Retinal pigment epithelial cell (primary cell): Measurements from ENCODE around the gene MAGED4.

Source experiments
- DNase-seq: peaks from one replicate; pipeline ENCODE4 v3.0.0-alpha.2; 2010; ENCODE audit warnings: low read depth
- H3K4me3 ChIP-seq: 2 replicates; pipeline ENCODE4 v1.5.1; 2011; ENCODE audit warnings: mild to moderate bottlenecking, low read length, control low read depth, moderate library complexity
- TF ChIP-seq, protein P1 (sequence below): conservative IDR thresholded peaks from 2 replicates; pipeline ENCODE4 v1.5.1; 2011; ENCODE audit warnings: low read depth, low read length, control low read depth, inconsistent platforms

Gene MAGED4

DNA sequence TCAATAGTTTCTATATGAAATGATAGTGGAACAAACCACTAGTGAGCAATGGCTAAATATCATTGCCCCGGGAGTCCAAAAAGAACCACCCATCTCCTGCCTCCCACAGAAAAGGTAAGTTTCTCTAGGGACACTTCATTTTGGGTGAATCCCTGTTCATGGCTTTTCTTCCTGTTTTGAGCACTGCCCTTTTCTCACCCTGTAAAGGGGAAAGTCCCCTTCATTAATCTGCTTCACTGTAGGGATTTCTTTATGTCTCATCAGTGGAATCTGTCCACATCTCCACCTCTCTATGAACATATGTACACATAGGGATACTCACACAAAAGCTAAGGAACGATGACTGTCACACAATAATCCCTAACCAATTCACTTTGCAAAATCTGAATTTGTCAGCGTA, 28.6 kb downstream of the MAGED4 start:
- no peak for DNase-seq
- TF ChIP-seq, protein P1, sequence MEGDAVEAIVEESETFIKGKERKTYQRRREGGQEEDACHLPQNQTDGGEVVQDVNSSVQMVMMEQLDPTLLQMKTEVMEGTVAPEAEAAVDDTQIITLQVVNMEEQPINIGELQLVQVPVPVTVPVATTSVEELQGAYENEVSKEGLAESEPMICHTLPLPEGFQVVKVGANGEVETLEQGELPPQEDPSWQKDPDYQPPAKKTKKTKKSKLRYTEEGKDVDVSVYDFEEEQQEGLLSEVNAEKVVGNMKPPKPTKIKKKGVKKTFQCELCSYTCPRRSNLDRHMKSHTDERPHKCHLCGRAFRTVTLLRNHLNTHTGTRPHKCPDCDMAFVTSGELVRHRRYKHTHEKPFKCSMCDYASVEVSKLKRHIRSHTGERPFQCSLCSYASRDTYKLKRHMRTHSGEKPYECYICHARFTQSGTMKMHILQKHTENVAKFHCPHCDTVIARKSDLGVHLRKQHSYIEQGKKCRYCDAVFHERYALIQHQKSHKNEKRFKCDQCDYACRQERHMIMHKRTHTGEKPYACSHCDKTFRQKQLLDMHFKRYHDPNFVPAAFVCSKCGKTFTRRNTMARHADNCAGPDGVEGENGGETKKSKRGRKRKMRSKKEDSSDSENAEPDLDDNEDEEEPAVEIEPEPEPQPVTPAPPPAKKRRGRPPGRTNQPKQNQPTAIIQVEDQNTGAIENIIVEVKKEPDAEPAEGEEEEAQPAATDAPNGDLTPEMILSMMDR: no peak
- H3K4me3 ChIP-seq: no peak overlapping the region

DNA sequence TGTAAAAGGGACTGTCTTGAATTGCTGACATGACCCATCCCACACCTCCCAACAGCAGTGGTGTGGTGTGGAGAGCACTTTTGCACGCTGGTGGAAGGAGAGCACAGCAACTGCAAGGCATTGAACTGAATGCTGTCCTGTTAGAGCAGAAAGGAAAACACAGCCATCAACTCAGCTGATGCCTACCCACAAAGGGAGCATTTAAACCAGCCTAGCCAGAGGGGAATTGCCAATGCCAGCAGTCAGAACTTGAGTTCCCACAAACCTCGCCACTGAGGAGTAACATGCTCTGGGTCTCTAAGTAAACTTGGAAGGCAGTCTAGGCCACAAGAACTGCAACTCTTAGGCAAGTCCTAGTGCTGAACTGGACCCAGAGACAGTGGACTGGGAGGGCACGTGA, 31.9 kb downstream of the MAGED4 start:
- DNase-seq: no peak
- TF ChIP-seq, protein P1: no peak
- no peak overlapping the region for H3K4me3 ChIP-seq

DNA sequence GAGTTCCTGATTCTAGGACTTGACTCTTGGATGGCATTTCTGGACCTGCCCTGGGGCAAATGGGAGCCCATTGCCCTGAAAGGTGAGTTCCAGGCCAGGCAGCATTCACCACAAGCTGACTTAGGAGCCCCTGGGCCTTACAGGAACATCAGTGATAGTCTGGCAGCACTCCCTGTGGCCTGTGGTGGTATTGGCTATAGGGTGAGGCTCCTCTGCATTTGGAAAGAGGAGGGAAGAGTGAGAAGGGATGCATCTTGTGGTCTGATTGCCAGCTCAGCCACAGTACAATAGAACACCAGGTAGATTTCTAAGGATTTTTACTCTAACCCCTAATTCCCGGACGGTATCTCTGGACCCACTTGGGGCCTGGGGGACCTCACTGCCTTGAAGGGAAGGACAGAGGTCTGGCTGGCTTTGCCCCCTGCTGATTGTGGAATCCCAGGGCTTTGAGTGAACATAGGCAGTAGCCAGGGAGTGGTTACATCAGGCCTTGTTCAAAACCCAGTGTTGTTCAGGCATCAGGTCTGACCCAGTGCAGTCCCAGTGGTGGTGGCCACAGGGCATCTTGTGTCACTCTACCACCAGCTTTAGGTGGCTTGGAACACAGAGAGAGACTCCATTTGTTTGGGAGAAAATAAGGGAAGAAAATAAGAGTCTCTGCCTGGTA, 32.9 kb downstream of the MAGED4 start:
- TF ChIP-seq, protein P1: no peak
- DNase-seq: no peak
- H3K4me3 ChIP-seq: no peak overlapping the region

DNA sequence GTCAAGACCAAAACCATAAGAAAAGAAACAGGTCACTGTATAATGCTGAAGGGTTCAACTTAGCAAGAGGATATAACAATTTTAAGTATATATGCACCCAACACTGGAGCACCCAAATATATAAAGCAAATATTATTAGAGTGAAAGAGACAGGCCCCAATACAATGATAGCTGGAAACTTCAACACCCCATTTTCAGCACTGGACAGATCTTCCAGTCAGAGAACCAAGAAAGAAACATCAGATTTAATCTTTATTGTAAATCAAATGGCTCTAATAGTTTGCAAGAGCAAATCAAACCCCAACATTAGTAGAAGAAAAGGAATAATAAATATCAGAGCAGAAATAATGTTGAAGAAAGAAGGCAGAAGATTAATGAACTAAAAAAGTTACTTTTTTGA, 36.2 kb downstream of the MAGED4 start:
- DNase-seq: no peak
- no peak overlapping the region for H3K4me3 ChIP-seq
- TF ChIP-seq, protein P1: no peak
